Thoracic aorta (tissue), 2 donors: ENCODE measurements around the gene SLC6A19. TPM values are rescaled to one million over a fixed set of nuclear protein-coding genes. Genes with fewer than 3 reads are reported as not detected.

Experiments used
- ATAC-seq: fragments of 150-250 bp; one replicate; pipeline ENCODE4 v1.8.0; 2017; ENCODE audit warnings: low read depth; ENCODE audit not compliant: insufficient number of reproducible peaks, low FRiP score
- DNase-seq: peaks from one replicate; pipeline ENCODE4 v3.0.0-alpha.2; 2020; ENCODE audit warnings: low spot score
- H3K27ac ChIP-seq, 2 donors: fragments of 200-600 bp; sonication (generic); 1 replicate in 1 of 2; 2 replicates in 1 of 2; pipeline ENCODE4 v1.5.1; 2016; ENCODE audit warnings: mild to moderate bottlenecking in 2 of 2, moderate library complexity in 2 of 2
- H3K27me3 ChIP-seq: fragments of 200-600 bp; sonication (generic); replicated peaks from 2 replicates; pipeline ENCODE4 v1.6.0; 2016; ENCODE audit warnings: mild to moderate bottlenecking; ENCODE audit not compliant: insufficient read depth
- H3K36me3 ChIP-seq: fragments of 200-600 bp; sonication (generic); one replicate; pipeline ENCODE4 v1.5.1; 2016
- H3K4me1 ChIP-seq, 2 donors: fragments of 200-600 bp; sonication (generic); 1 replicate in 1 of 2; 2 replicates in 1 of 2; pipeline versions ENCODE4 v1.5.1 to v1.6.0; 2016; ENCODE audit warnings: low read depth in 2 of 2, mild to moderate bottlenecking in 1 of 2; ENCODE audit not compliant: control insufficient read depth in 1 of 2
- H3K4me3 ChIP-seq: fragments of 200-600 bp; sonication (generic); 2 replicates; pipeline ENCODE4 v1.5.1; 2016; ENCODE audit warnings: mild to moderate bottlenecking
- H3K9me3 ChIP-seq: fragments of 200-600 bp; sonication (generic); 2 replicates; pipeline ENCODE4 v1.5.1; 2016
- CTCF ChIP-seq: fragments of 200-600 bp; sonication (generic); IDR thresholded peaks from one replicate; pipeline ENCODE4 v1.5.1; 2019; ENCODE audit warnings: antibody characterized with exemption
- total RNA-seq, 2 donors: library from RNA; depleted of rRNA; stranded (reverse); fragments of >200 nt; gene quantifications; one replicate each; pipeline versions ENCODE4 v1.1.0 to v1.2.3, GENCODE V29; 2016

SLC6A19 gene
- total RNA-seq, 2 donors from 2014 or later = not detected

- no peak overlapping the region for H3K4me3 ChIP-seq
- ATAC-seq (no peak), DNase-seq (no peak)
- no peaks in the 10 kb centered on the region for H3K9me3 ChIP-seq
- H3K4me1 ChIP-seq = no peaks in the 10 kb centered on the region
- no peak for TF ChIP-seq CTCF
- no peaks in the 10 kb centered on the region for H3K27me3 ChIP-seq
- no peak overlapping the region for H3K27ac ChIP-seq
- no peaks in the 10 kb centered on the region for H3K36me3 ChIP-seq
Observed at GRCh38 chr5:1223278-1223670, 21.9 kb downstream of the SLC6A19 start.

- H3K4me3 ChIP-seq = no peak overlapping the region
- H3K27me3 ChIP-seq = no peaks in the 10 kb centered on the region
- H3K4me1 ChIP-seq = no peaks in the 10 kb centered on the region
- no peaks in the 10 kb centered on the region for H3K9me3 ChIP-seq
- ATAC-seq (no peak), DNase-seq (no peak)
- no peaks in the 10 kb centered on the region for H3K36me3 ChIP-seq
- no peak overlapping the region for H3K27ac ChIP-seq
- TF ChIP-seq CTCF = no peak
Observed at GRCh38 chr5:1224631-1225030, 23.2 kb downstream of the SLC6A19 start.

GRCh38 chr5:1225081-1225480, 23.7 kb downstream of the SLC6A19 start, which contains the start of gene SLC6A18:
Gene SLC6A18 (plus strand): TSS chr5:1225381. CDS start chr5:1225478, 97 bp downstream.
- ATAC-seq = no peak

GRCh38 chr5:1226231-1226630, 24.8 kb downstream of the SLC6A19 start:
- TF ChIP-seq CTCF = no peak
- no peak for ATAC-seq
- H3K27me3 ChIP-seq = no peaks in the 10 kb centered on the region

More at GRCh38 chr5:1225081-1225480, 23.7 kb downstream of the SLC6A19 start, which contains the start of gene SLC6A18:
- no peak within 1 kb of the TSS for H3K27ac ChIP-seq
- H3K36me3 ChIP-seq = no peaks in the 10 kb centered on the region
- H3K9me3 ChIP-seq = no peaks in the 10 kb centered on the region
- H3K4me1 ChIP-seq = no peaks in the 10 kb centered on the region
- no peak for DNase-seq
- TF ChIP-seq CTCF = no peak
- H3K27me3 ChIP-seq = no peaks in the 10 kb centered on the region
- no peak within 1 kb of the TSS for H3K4me3 ChIP-seq

GRCh38 chr5:1226839-1227581, 25.6 kb downstream of the SLC6A19 start:
- H3K9me3 ChIP-seq = no peaks in the 10 kb centered on the region
- DNase-seq (no peak), ATAC-seq (no peak)
- H3K4me1 ChIP-seq = no peaks in the 10 kb centered on the region
- no peak for TF ChIP-seq CTCF
- no peak overlapping the region for H3K27ac ChIP-seq
- no peaks in the 10 kb centered on the region for H3K36me3 ChIP-seq
- no peaks in the 10 kb centered on the region for H3K27me3 ChIP-seq
- H3K4me3 ChIP-seq = no peak overlapping the region

More at GRCh38 chr5:1226231-1226630, 24.8 kb downstream of the SLC6A19 start:
- H3K4me1 ChIP-seq = no peaks in the 10 kb centered on the region
- DNase-seq = no peak
- H3K9me3 ChIP-seq = no peaks in the 10 kb centered on the region
- H3K36me3 ChIP-seq = no peaks in the 10 kb centered on the region
- no peak overlapping the region for H3K27ac ChIP-seq
- H3K4me3 ChIP-seq = no peak overlapping the region
